K562 (cell line): ENCODE measurements around the gene TCF4. TPM values are rescaled to one million over a fixed set of nuclear protein-coding genes. Genes with fewer than 3 reads are reported as not detected.

Source experiments
- CBFA2T3 ChIP-seq: fragments of 450-650 bp; IDR thresholded peaks from 2 replicates; pipeline ENCODE4 v1.6.1; 2017
- CREBBP ChIP-seq: IDR thresholded peaks from one replicate; pipeline ENCODE4 v1.6.1; 2012; ENCODE audit warnings: low read depth, mild to moderate bottlenecking, control low read depth, inconsistent platforms, low read length
- DMBX1 ChIP-seq: fragments of 250-450 bp; sonication (Bioruptor Pico); IDR thresholded peaks from 2 replicates; pipeline ENCODE4 v1.8.0; 2022; ENCODE audit warnings: inconsistent platforms, mild to moderate bottlenecking, moderate library complexity, borderline replicate concordance
- FOSL1 ChIP-seq: fragments of 200-800 bp; sonication (Bioruptor generic); conservative IDR thresholded peaks from 2 replicates; pipeline ENCODE4 v1.6.1; 2016; ENCODE audit warnings: missing genetic modification characterization, missing compliant biosample characterization
- FOXM1 ChIP-seq, 2 experiments: fragments of 450-650 bp in 1 of 2; sonication (generic) in 1 of 2; formaldehyde crosslinking in 1 of 2; IDR thresholded peaks; 2 replicates each; pipeline versions ENCODE4 v1.6.1 to v1.9.0; 2017 to 2022; ENCODE audit warnings: low read depth in 2 of 2, mild to moderate bottlenecking in 2 of 2, missing genetic modification reagents in 1 of 2, moderate library complexity in 1 of 2
- NCOR1 ChIP-seq: fragments of 450-650 bp; IDR thresholded peaks from 2 replicates; pipeline ENCODE4 v1.6.1; 2016; ENCODE audit warnings: mild to moderate bottlenecking, moderate library complexity
- NR2C1 ChIP-seq, 2 experiments: fragments of 450-650 bp; IDR thresholded peaks; 2 replicates each; pipeline ENCODE4 v1.6.1; 2017; ENCODE audit warnings: mild to moderate bottlenecking in 2 of 2, antibody characterized with exemption in 1 of 2, inconsistent platforms in 1 of 2, missing compliant biosample characterization in 1 of 2, missing genetic modification characterization in 1 of 2
- RBM15 ChIP-seq: fragments of 200-400 bp; formaldehyde crosslinking; IDR thresholded peaks from 2 replicates; pipeline ENCODE4 v1.6.1; 2018; ENCODE audit warnings: mild to moderate bottlenecking, low read length, moderate library complexity; ENCODE audit not compliant: insufficient read depth
- SMAD4 ChIP-seq: fragments of 250-450 bp; sonication (Bioruptor Pico); conservative IDR thresholded peaks from 2 replicates; pipeline ENCODE4 v1.8.0; 2021; ENCODE audit warnings: inconsistent platforms, mild to moderate bottlenecking, moderate library complexity
- SP2 ChIP-seq: IDR thresholded peaks from 2 replicates; pipeline ENCODE4 v1.6.1; 2011; ENCODE audit warnings: mild to moderate bottlenecking, low read depth, low read length, moderate library complexity; ENCODE audit not compliant: poor library complexity, severe bottlenecking; ENCODE audit errors: extremely low read depth
- TEAD4 ChIP-seq, 2 experiments: sonication (generic) in 1 of 2; formaldehyde crosslinking in 1 of 2; IDR thresholded peaks; 2 replicates each; pipeline versions ENCODE4 v1.6.1 to v1.8.0; 2012 to 2022; ENCODE audit warnings: borderline replicate concordance in 1 of 2, inconsistent platforms in 1 of 2, low read length in 1 of 2, mild to moderate bottlenecking in 1 of 2, missing genetic modification reagents in 1 of 2
- ZNF217 ChIP-seq: sonication (generic); formaldehyde crosslinking; IDR thresholded peaks from 2 replicates; pipeline ENCODE4 v1.8.0; 2022; ENCODE audit warnings: mild to moderate bottlenecking, missing genetic modification reagents
- ZNF324 ChIP-seq: fragments of 250-450 bp; sonication (Bioruptor Pico); IDR thresholded peaks from 2 replicates; pipeline ENCODE4 v1.4.0; 2020; ENCODE audit warnings: mild to moderate bottlenecking
- ZNF507 ChIP-seq: conservative IDR thresholded peaks from 2 replicates; pipeline ENCODE4 v1.6.1; 2017; ENCODE audit warnings: missing genetic modification characterization, missing compliant biosample characterization
- ZNF583 ChIP-seq: fragments of 250-450 bp; sonication (Bioruptor Pico); IDR thresholded peaks from 2 replicates; pipeline ENCODE4 v1.4.0; 2020
- polyA plus RNA-seq, 8 experiments: library from polyadenylated mRNA; depleted of rRNA in 4 of 8; stranded (reverse) in 5 of 8; unstranded in 3 of 8; fragments of >200 nt; fragmentation: Nextera tagmentation in 2 of 8; fragmentation: Illumina TruSeq in 1 of 8; extraction: Ambion mirVana in 2 of 8; extraction: Trizol in 1 of 8; gene quantifications; 2 replicates each; pipeline versions ENCODE4 v1.2.1 to v1.2.3, GENCODE V29; 2011 to 2014; ENCODE audit warnings: inconsistent platforms in 1 of 8, missing spikeins in 1 of 8
- total RNA-seq, 7 experiments: library from RNA; depleted of rRNA in 6 of 7; stranded (reverse); fragments of >200 nt in 6 of 7; fragmentation: Illumina TruSeq in 2 of 7; extraction: Trizol in 2 of 7; gene quantifications; 2 replicates each; pipeline versions ENCODE4 v1.2.1 to v1.2.3, GENCODE V29; 2011 to 2021; ENCODE audit warnings: low replicate concordance in 1 of 7
- TF ChIP-seq, protein P1 (sequence below): fragments of 250-450 bp; sonication (Bioruptor Pico); IDR thresholded peaks from 2 replicates; pipeline ENCODE4 v1.8.0; 2021; ENCODE audit warnings: mild to moderate bottlenecking, moderate library complexity
- TF ChIP-seq, protein P2 (sequence below): fragments of 450-650 bp; formaldehyde crosslinking; IDR thresholded peaks from 2 replicates; pipeline ENCODE4 v1.4.0; 2022; ENCODE audit warnings: missing genetic modification characterization
- TF ChIP-seq, protein P3 (sequence below), 2 experiments: fragments of 450-650 bp; conservative IDR thresholded peaks; 2 replicates each; pipeline ENCODE4 v1.6.1; 2017; ENCODE audit warnings: mild to moderate bottlenecking in 2 of 2, moderate library complexity in 2 of 2
- TF ChIP-seq, protein P4 (sequence below), 2 experiments: fragments of 450-650 bp; IDR thresholded peaks; 2 replicates each; pipeline ENCODE4 v1.6.1; 2018; ENCODE audit warnings: mild to moderate bottlenecking in 2 of 2, low read depth in 1 of 2; ENCODE audit not compliant: partially characterized antibody in 2 of 2

Gene TCF4
- total and polyA plus RNA-seq, 9 of the 15 experiments (the other 6 are each of a cell fraction or from before 2014, with no cell fraction given) = 4.8 to 24.7 (median 15.2) TPM

- TF ChIP-seq, protein P1, sequence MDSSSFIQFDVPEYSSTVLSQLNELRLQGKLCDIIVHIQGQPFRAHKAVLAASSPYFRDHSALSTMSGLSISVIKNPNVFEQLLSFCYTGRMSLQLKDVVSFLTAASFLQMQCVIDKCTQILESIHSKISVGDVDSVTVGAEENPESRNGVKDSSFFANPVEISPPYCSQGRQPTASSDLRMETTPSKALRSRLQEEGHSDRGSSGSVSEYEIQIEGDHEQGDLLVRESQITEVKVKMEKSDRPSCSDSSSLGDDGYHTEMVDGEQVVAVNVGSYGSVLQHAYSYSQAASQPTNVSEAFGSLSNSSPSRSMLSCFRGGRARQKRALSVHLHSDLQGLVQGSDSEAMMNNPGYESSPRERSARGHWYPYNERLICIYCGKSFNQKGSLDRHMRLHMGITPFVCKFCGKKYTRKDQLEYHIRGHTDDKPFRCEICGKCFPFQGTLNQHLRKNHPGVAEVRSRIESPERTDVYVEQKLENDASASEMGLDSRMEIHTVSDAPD (CRISPR knock-in tag) = no peak
- TF ChIP-seq DMBX1 (CRISPR knock-in tag) (peak; percentile 70; the same call in 1 of the 2 replicates), FOXM1 (IDR thresholded peaks at IDR 0.05; ENCODE audit: low read depth) (peak; percentile 51; the same call in 1 of the 2 replicates), FOXM1 (CRISPR knock-in tag; IDR thresholded peaks at IDR 0.05; ENCODE audit: low read depth) (no peak), RBM15 (no peak), FOSL1 (tag) (peak; percentile 72), ZNF507 (no peak), CBFA2T3 (peak; percentile 47), ZNF324 (CRISPR knock-in tag) (no peak), SP2 (no peak), NCOR1 (peak; percentile 67), TEAD4 (IDR thresholded peaks at IDR 0.05; ENCODE audit: low read length) (peak; percentile 28; the same call in 1 of the 2 replicates), TEAD4 (CRISPR knock-in tag; IDR thresholded peaks at IDR 0.05; ENCODE audit: borderline replicate concordance) (no peak), CREBBP (no peak), NR2C1 (IDR thresholded peaks at IDR 0.05) (no peak), NR2C1 (tag; IDR thresholded peaks at IDR 0.05) (peak; percentile 49; the same call in 1 of the 2 replicates), ZNF217 (CRISPR knock-in tag) (no peak), ZNF583 (CRISPR knock-in tag) (peak; percentile 46; the same call in 1 of the 2 replicates), SMAD4 (CRISPR knock-in tag) (peak; percentile 54; the same call in 1 of the 2 replicates)
- TF ChIP-seq, protein P2, sequence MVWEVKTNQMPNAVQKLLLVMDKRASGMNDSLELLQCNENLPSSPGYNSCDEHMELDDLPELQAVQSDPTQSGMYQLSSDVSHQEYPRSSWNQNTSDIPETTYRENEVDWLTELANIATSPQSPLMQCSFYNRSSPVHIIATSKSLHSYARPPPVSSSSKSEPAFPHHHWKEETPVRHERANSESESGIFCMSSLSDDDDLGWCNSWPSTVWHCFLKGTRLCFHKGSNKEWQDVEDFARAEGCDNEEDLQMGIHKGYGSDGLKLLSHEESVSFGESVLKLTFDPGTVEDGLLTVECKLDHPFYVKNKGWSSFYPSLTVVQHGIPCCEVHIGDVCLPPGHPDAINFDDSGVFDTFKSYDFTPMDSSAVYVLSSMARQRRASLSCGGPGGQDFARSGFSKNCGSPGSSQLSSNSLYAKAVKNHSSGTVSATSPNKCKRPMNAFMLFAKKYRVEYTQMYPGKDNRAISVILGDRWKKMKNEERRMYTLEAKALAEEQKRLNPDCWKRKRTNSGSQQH (CRISPR knock-in tag) = no peak
- TF ChIP-seq, protein P3, sequence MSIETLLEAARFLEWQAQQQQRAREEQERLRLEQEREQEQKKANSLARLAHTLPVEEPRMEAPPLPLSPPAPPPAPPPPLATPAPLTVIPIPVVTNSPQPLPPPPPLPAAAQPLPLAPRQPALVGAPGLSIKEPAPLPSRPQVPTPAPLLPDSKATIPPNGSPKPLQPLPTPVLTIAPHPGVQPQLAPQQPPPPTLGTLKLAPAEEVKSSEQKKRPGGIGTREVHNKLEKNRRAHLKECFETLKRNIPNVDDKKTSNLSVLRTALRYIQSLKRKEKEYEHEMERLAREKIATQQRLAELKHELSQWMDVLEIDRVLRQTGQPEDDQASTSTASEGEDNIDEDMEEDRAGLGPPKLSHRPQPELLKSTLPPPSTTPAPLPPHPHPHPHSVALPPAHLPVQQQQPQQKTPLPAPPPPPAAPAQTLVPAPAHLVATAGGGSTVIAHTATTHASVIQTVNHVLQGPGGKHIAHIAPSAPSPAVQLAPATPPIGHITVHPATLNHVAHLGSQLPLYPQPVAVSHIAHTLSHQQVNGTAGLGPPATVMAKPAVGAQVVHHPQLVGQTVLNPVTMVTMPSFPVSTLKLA (conservative IDR thresholded peaks at IDR 0.05) = peak; percentile 38 to 77; a peak in 3 of 4 replicates
- TF ChIP-seq, protein P4, sequence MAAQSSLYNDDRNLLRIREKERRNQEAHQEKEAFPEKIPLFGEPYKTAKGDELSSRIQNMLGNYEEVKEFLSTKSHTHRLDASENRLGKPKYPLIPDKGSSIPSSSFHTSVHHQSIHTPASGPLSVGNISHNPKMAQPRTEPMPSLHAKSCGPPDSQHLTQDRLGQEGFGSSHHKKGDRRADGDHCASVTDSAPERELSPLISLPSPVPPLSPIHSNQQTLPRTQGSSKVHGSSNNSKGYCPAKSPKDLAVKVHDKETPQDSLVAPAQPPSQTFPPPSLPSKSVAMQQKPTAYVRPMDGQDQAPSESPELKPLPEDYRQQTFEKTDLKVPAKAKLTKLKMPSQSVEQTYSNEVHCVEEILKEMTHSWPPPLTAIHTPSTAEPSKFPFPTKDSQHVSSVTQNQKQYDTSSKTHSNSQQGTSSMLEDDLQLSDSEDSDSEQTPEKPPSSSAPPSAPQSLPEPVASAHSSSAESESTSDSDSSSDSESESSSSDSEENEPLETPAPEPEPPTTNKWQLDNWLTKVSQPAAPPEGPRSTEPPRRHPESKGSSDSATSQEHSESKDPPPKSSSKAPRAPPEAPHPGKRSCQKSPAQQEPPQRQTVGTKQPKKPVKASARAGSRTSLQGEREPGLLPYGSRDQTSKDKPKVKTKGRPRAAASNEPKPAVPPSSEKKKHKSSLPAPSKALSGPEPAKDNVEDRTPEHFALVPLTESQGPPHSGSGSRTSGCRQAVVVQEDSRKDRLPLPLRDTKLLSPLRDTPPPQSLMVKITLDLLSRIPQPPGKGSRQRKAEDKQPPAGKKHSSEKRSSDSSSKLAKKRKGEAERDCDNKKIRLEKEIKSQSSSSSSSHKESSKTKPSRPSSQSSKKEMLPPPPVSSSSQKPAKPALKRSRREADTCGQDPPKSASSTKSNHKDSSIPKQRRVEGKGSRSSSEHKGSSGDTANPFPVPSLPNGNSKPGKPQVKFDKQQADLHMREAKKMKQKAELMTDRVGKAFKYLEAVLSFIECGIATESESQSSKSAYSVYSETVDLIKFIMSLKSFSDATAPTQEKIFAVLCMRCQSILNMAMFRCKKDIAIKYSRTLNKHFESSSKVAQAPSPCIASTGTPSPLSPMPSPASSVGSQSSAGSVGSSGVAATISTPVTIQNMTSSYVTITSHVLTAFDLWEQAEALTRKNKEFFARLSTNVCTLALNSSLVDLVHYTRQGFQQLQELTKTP (IDR thresholded peaks at IDR 0.05; ENCODE audit: low read depth in 1 of 2, partially characterized antibody in 2 of 2) = no peak
These were observed 4.6 kb upstream of the TCF4 start (continued) for GRCh38 chr18:55592572-55592971.
